Gastroesophageal sphincter (tissue), 4 donors: Measurements from ENCODE around the gene SAMD14. TPM values are rescaled to one million over a fixed set of nuclear protein-coding genes. Genes with fewer than 3 reads are reported as not detected.
A peak's percentile ranks its signal among the peaks of the same experiment; 100 is the strongest.

Source experiments
- ATAC-seq: fragments of 150-250 bp; one replicate; pipeline ENCODE4 v1.9.1; 2016; ENCODE audit warnings: mild to moderate bottlenecking, moderate library complexity
- H3K27ac ChIP-seq, 4 donors: fragments of 200-600 bp; sonication (generic) in 3 of 4; 1 replicate in 3 of 4; 2 replicates in 1 of 4; pipeline ENCODE4 v1.5.1; 2016 to 2019
- H3K27me3 ChIP-seq: fragments of 200-600 bp; sonication (generic); one replicate; pipeline ENCODE4 v1.5.1; 2019
- H3K36me3 ChIP-seq, 2 donors: fragments of 200-600 bp; sonication (generic); one replicate each; pipeline ENCODE4 v1.5.1; 2019; ENCODE audit warnings: control low read depth in 1 of 2
- H3K4me1 ChIP-seq, 3 donors: fragments of 200-600 bp; sonication (generic); 1 replicate in 2 of 3; 2 replicates in 1 of 3; pipeline ENCODE4 v1.5.1; 2016 to 2019; ENCODE audit warnings: control low read depth in 2 of 3
- H3K4me3 ChIP-seq, 2 donors: fragments of 200-600 bp; sonication (generic); one replicate each; pipeline ENCODE4 v1.5.1; 2019; ENCODE audit warnings: mild to moderate bottlenecking in 1 of 2, moderate library complexity in 1 of 2
- H3K9me3 ChIP-seq, 3 donors: fragments of 200-600 bp; sonication (generic); one replicate each; pipeline ENCODE4 v1.5.1; 2017 to 2019; ENCODE audit warnings: control low read depth in 2 of 3
- EP300 ChIP-seq: sonication (generic); formaldehyde crosslinking; IDR thresholded peaks from one replicate; pipeline ENCODE4 v1.6.1; 2017; ENCODE audit warnings: antibody characterized with exemption, mild to moderate bottlenecking
- POLR2A ChIP-seq, 2 donors: fragments of 450-650 bp; IDR thresholded peaks; one replicate each; pipeline ENCODE4 v1.6.1; 2017; ENCODE audit warnings: antibody characterized with exemption in 2 of 2, mild to moderate bottlenecking in 2 of 2, moderate library complexity in 1 of 2
- POLR2AphosphoS5 ChIP-seq: sonication (generic); formaldehyde crosslinking; IDR thresholded peaks from one replicate; pipeline ENCODE4 v1.6.1; 2017; ENCODE audit warnings: antibody characterized with exemption
- WGBS, 2 donors: methylation state at CpG; one replicate each; pipeline ENCODE4 v1.1.5; 2018; ENCODE audit warnings: low coverage in 1 of 2; 5-methylcytosine and 5-hydroxymethylcytosine counted together
- total RNA-seq, 4 donors: library from RNA; depleted of rRNA; stranded (reverse); fragments of >200 nt; gene quantifications; one replicate each; pipeline ENCODE4 v1.1.0, GENCODE V29; 2016
- TF ChIP-seq, protein P1 (sequence below), 4 experiments: fragments of 200-600 bp in 2 of 4; fragments of 450-650 bp in 2 of 4; sonication (generic) in 1 of 4; IDR thresholded peaks; one replicate each; pipeline ENCODE4 v1.5.1; 2017 to 2019; ENCODE audit warnings: antibody characterized with exemption in 4 of 4, mild to moderate bottlenecking in 2 of 4, moderate library complexity in 2 of 4

SAMD14 gene
- total RNA-seq, 4 donors from 2014 or later, result 1.3 to 2.8 (median 2.3) TPM

DNA sequence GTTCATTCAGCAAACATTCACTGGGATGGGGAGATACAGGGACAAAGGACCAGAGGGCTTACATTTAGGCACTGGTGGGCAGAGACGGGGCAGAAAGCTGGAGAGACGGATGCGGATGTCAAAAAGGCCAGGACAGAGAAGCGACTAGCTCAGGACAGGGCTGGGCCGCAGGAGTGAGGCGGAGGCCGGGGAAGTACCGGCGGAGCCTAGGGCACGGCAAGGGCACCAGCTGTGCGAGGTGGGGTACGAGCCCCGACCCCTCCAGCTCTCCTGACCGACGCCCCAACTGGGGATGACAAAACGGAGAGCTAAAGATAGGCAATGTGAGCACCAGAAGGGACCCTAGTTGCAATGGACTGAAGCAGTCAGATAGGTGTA lies 31.9 kb upstream of the SAMD14 start:
- WGBS, 2 donors, result 43 to 46% methylated on average over 5 to 15 of the region's 16 CpGs
- peak overlapping the region in 1 of 2 donors; percentile 68 for H3K4me3 ChIP-seq
- ATAC-seq, result peak; percentile 6
- no peaks in the 10 kb centered on the region for H3K9me3 ChIP-seq
- TF ChIP-seq POLR2A (IDR thresholded peaks at IDR 0.05) (no peak), POLR2AphosphoS5 (no peak), EP300 (no peak)
- TF ChIP-seq, protein P1, sequence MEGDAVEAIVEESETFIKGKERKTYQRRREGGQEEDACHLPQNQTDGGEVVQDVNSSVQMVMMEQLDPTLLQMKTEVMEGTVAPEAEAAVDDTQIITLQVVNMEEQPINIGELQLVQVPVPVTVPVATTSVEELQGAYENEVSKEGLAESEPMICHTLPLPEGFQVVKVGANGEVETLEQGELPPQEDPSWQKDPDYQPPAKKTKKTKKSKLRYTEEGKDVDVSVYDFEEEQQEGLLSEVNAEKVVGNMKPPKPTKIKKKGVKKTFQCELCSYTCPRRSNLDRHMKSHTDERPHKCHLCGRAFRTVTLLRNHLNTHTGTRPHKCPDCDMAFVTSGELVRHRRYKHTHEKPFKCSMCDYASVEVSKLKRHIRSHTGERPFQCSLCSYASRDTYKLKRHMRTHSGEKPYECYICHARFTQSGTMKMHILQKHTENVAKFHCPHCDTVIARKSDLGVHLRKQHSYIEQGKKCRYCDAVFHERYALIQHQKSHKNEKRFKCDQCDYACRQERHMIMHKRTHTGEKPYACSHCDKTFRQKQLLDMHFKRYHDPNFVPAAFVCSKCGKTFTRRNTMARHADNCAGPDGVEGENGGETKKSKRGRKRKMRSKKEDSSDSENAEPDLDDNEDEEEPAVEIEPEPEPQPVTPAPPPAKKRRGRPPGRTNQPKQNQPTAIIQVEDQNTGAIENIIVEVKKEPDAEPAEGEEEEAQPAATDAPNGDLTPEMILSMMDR (IDR thresholded peaks at IDR 0.05), result no peak
- no peaks in the 10 kb centered on the region for H3K36me3 ChIP-seq
- H3K27ac ChIP-seq, result peak overlapping the region in 3 of 4 donors; percentile 82 to 88 (median 86)
- H3K4me1 ChIP-seq, result peaks cover 0 to 56% (median 14%) of the 10 kb centered on the region in 3 donors
- no peaks in the 10 kb centered on the region for H3K27me3 ChIP-seq

DNA sequence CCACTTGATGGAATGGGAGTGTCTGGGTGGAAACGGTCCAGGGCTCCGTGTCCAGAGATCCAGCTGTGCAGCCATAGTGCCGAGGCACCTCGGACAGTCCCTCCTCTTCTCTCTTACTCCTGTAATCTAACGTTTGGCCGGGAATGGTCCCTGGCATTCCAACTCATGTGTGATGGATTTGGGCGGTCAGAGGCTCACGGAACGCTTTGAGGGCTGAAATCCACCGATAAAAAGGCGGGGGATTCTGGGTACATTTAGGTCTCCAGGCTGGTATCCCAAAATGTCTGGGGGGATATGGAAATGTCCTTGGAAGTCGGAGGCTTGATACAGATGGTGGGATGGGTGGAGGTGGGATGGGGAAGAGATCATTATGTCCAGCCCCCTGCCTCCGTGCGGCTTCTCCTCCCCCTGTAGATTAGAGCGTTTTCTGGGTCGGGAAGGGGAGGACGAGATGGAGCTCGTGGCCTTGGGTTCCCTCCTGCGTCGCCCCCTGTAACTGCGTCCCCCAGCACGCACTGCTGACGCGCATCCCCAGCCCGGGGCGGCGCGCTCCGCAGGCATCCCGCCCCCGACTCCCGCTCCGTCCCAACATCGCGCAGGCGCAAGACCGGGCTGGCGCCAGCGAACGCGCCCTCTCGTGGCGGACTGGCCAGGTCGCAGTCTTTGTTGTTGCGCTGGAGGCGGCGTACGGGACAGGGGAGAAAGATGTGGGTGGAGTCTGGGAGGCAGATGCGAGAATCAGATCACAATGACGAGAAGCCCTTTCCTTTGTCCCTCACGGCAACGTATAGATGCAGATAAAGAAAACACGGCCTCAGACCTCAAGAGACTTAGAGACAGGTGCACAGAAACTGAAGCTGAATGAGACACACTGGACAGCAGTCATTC lies 31.3 kb upstream of the SAMD14 start:
- Histone ChIP-seq H3K27me3 (no peaks in the 10 kb centered on the region), H3K4me3 (peak overlapping the region; percentile 62 to 68), H3K27ac (peak overlapping the region; percentile 74 to 88 (median 84)), H3K9me3 (no peaks in the 10 kb centered on the region), H3K36me3 (no peaks in the 10 kb centered on the region), H3K4me1 (peaks cover 0 to 52% (median 13%) of the 10 kb centered on the region in 3 donors)
- ATAC-seq, result peak; percentile 94
- 0% methylated on average over 7 to 15 of the region's 53 CpGs for WGBS, 2 donors
- TF ChIP-seq, protein P1 (IDR thresholded peaks at IDR 0.05), result peak; percentile 81 to 98 (median 97)
- TF ChIP-seq POLR2AphosphoS5 (peak; percentile 80), EP300 (no peak), POLR2A (IDR thresholded peaks at IDR 0.05) (peak; percentile 47 to 58)

DNA sequence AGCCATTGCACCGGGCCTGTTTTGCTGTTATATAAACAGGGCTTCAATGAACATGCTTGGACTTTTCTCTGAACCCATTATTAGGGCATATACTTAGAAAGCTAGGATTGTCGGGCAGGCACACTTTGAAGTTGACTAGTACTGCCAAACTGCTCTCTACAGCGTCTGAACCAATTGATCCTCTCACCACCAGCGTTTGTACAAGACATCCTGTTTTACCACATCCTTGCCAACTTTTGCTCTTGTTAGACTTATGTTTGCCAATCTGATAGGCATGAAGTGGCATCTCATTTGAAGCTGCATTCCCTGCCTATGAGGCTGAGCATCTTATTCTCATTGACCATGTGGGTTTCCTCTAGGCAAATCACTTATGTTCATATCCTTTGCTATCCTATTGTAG lies 27.9 kb upstream of the SAMD14 start:
- H3K27ac ChIP-seq, result no peak overlapping the region
- H3K27me3 ChIP-seq, result no peaks in the 10 kb centered on the region
- 64 to 85% methylated on average over 2 to 4 of the region's 4 CpGs for WGBS, 2 donors
- no peaks in the 10 kb centered on the region for H3K9me3 ChIP-seq
- peaks cover 0 to 55% (median 28%) of the 10 kb centered on the region in 3 donors for H3K4me1 ChIP-seq
- no peak overlapping the region for H3K4me3 ChIP-seq
- H3K36me3 ChIP-seq, result no peaks in the 10 kb centered on the region
- no peak for ATAC-seq
- no peak for TF ChIP-seq EP300
- no peak for TF ChIP-seq POLR2A (IDR thresholded peaks at IDR 0.05)

DNA sequence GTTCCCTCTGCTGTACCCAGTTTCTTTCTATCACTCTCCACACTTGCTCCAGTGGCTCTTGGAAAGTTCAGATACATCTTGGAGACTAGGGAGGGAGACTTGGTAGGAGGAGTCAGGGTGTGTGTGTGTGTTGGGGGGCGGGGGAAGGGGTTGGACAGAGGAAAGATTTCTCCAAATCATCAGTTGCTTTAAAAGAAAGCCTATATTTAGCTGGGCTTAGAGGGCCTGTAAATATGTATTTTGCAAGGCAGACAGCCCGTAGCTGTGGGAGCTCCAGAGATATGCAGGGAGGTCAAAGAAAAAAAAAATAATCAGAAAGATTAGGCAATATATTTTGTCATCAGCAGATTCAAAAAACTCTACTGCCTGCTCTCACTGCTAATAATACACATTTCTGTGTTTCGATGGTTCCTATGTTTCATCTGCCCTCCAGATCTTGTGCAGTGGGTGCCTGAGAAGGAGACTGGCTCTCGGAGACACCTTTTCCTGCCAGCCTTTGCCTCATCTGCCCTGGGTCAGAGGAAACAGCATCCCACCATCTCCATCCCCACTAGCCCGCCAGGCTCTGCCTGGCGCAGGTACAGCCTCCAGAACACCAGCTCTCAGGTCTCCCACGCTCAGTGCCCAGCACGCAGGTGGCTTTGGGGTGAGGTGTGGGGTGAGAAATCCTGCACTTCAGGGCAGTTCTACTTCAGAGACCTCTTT lies 25.3 kb upstream of the SAMD14 start:
- Histone ChIP-seq H3K36me3 (no peaks in the 10 kb centered on the region), H3K27ac (peak overlapping the region; percentile 4 to 97 (median 93)), H3K27me3 (no peaks in the 10 kb centered on the region), H3K4me3 (no peak overlapping the region), H3K9me3 (no peaks in the 10 kb centered on the region), H3K4me1 (peaks cover 0 to 52% (median 27%) of the 10 kb centered on the region in 3 donors)
- peak; percentile 26 for ATAC-seq
- WGBS, 2 donors, result 0 to 46% methylated on average over 1 to 7 of the region's 8 CpGs
- TF ChIP-seq POLR2AphosphoS5 (no peak), EP300 (no peak), POLR2A (IDR thresholded peaks at IDR 0.05) (no peak)
- TF ChIP-seq, protein P1 (IDR thresholded peaks at IDR 0.05), result no peak

DNA sequence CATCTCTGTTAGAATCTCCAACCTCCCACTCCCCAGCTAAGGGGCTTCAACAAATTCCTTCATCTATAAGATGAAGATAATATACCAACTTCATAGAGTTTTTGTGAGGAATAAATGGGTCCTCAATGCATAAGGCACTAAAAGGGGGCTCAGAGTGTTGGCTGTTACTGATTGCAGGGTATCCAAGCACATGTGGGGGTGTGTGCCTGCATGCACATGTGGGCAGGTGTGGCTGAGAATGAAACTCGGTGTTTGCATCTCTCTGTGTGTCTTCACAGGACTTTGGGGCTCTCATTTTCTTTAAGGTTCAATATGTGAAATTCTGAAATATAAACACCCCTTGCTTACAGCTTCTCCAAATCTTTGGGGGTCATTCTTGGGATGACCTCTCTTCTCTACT lies 24.6 kb upstream of the SAMD14 start:
- no peaks in the 10 kb centered on the region for H3K9me3 ChIP-seq
- no peak overlapping the region for H3K4me3 ChIP-seq
- no peaks in the 10 kb centered on the region for H3K27me3 ChIP-seq
- H3K4me1 ChIP-seq, result peaks cover 0 to 55% (median 27%) of the 10 kb centered on the region in 3 donors
- 11 to 33% methylated on average over 1 of the region's 1 CpG for WGBS, 2 donors
- H3K36me3 ChIP-seq, result no peaks in the 10 kb centered on the region
- peak overlapping the region in 3 of 4 donors; percentile 91 to 97 (median 95) for H3K27ac ChIP-seq
- TF ChIP-seq EP300 (no peak), POLR2AphosphoS5 (no peak), POLR2A (IDR thresholded peaks at IDR 0.05) (no peak)
- TF ChIP-seq, protein P1 (IDR thresholded peaks at IDR 0.05), result no peak
- no peak for ATAC-seq
